GM18517 (cell line): ENCODE results near the gene UNC80.
"Not testable (repeated sequence)": the region's sequence is repeated elsewhere in the genome, so short reads cannot be mapped to it uniquely, and the experiment has no call there.

Source experiments
- ATAC-seq: cut with Tn5 transposase; IDR thresholded peaks from one replicate; pipeline ENCODE4 v1.9.1; 2021; ENCODE audit warnings: mild to moderate bottlenecking, moderate library complexity; ENCODE audit not compliant: unreplicated experiment

UNC80 gene

GRCh38 chr2:209771474-209772289, at the start of gene UNC80:
Gene UNC80, plus strand, starts transcription at chr2:209771832. Its CDS starts 241 bp downstream, at chr2:209772073.
- no peak for ATAC-seq

GRCh38 chr2:209726311-209726710, 45.3 kb upstream of the UNC80 start:
- ATAC-seq = no peak

DNA sequence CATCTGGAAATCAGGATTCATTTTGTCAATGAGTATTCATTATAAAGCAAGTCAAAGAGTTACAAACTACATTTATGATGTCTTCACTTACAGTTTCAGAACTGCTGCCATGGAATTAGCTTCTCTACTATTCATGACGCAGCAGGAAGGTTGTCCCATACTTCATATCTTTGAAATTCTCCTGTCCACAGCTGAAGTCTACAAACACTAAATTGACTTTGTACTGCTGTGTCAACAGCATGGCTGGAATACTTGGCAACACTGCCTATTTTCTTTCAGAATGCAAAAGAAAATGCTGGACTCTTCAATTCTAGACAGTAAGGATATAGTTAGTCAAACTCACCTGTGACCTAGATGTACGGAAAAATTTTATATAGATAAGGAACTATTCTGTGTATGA, 44.6 kb upstream of the UNC80 start:
- ATAC-seq = no peak

DNA sequence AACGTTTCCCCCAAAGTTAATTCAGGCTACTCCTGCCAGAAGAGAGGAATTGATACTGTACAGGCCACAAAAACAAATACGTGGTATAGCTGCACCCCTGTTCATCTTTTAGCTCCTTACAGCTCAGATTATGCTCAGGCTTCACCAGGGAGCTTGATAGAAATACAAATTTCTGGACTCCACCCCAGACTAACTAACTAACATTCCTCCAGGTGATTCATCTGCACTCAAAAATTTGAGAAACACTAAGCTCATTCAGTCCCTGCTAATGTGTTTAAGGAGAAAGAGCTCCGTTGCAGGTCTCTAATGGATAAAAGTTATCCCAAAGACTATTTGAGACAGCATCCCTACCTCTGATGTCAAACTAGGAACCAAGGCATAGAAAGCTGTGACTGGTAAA, 36.8 kb upstream of the UNC80 start:
- no peak for ATAC-seq

GRCh38 chr2:209741953-209742352, 29.7 kb upstream of the UNC80 start:
- no peak for ATAC-seq

DNA sequence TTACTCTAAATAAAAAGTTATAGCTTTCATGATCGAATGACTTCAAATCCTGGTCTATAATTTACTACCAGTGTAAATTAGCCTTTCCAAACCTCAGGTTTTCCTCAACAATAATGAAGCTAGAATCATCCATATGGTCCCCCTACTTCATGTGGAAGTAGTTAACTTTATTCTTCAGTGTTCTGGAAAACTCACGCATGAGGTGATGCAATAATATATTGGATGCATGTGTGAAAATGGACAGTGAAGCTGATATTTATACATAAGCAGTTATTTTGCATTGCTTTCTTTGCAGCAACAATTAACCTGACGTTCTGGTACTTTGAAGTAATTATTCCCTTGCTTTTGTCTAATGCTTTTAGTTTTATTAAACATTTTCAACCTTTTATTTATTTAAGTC, 18.6 kb upstream of the UNC80 start:
- ATAC-seq = no peak

DNA sequence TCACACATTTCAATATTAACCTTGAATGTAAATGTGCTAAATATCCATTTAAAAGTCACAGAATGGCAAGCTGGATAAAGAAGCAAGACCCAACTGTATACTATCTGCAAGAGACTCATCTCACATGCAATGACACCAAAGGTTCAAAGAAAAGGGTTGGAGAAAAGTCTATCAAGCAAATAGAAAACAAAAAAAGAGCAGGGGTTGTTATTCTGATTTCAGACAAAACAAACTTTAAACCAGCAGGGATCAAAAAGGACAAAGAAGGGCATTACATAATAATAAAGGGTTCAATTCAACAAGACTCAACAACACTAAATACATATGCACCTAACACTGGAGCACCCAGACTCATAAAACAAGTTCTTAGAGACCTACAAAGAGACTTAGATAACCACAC, 14.5 kb upstream of the UNC80 start:
- no peak for ATAC-seq

DNA sequence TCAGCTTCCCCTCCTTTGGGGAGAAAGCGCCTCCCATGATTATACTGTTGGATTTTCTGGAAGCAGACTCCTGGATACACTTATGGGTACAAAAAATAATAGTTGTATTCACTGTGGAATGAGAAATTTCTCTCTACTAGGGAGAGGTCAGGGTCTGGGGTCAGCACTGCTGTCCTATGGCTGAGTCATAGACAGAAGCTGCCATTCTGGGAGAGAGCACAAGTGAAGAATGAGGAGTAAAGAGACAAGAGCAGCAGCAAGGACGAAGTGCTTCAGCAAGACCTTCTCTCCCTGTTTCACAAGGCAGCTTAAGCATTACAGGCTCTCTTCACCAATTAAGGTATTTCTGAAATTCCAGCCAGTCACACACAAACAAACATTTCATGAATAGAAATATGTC, 10.1 kb upstream of the UNC80 start:
- no peak for ATAC-seq

DNA sequence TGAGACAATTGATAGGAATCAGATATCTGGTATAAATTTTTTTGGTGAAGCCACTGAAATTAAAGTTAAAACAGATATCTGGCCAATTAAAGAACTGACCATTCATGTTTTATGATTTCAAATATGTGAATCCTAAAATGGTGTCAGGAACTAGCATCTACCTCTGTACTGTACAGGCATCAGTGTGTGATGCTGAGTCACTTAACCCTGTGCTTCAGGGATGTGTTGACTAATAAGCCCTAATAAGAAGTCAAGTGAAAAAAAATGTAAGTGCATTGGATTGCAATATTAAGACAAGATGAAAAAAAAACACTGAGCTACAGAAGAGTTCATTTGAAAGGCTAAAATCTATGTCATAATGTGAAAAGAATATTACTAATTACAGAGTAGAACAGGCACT, 9.1 kb upstream of the UNC80 start:
- no peak for ATAC-seq

- no peak for ATAC-seq
Measured at GRCh38 chr2:209763106-209763505, 8.5 kb upstream of the UNC80 start.

- ATAC-seq = no peak
Measured at GRCh38 chr2:209766613-209767012, 5.0 kb upstream of the UNC80 start.

GRCh38 chr2:209767316-209767715, 4.3 kb upstream of the UNC80 start:
- ATAC-seq = no peak

- no peak for ATAC-seq
Measured at GRCh38 chr2:209768557-209768956, 3.1 kb upstream of the UNC80 start.

DNA sequence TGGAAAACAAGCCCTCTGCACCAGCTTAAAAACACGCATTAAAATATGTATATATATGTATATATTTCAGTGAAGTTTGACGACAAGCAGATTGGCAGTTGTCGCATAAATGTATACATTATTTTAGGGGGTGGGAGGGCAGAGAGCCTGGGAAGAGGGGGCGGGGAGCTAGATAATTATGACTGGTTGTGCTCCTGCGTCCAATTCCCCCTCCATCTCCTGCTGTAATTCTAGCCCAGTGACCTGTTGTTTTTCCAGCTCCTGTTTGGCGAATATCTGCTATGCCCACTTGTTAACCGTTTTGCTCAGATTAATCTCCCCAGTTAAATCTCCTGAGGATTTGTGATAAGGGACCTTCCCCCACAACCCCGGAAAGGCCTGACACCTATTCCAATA, 656 bp downstream of the UNC80 start:
- no peak for ATAC-seq

DNA sequence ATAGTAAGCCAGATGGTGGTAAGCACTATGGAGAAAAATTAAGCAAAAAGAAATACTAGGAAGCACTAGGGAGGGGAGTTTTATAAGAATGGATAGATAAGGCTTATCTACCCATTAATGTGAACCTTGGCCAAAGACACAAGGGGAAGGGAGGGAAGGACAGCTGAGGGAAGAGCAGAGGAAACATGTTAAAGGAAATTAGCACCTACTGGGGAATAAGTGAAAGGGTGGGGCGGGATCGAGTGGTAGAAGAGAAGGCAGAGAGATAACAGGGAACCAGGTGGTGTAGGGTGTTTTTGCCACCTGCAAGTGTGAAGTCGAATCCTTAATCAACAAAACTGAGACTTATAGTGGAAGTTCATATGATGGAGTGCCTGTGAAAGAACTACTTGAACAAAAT, 1.7 kb downstream of the UNC80 start:
- no peak for ATAC-seq

DNA sequence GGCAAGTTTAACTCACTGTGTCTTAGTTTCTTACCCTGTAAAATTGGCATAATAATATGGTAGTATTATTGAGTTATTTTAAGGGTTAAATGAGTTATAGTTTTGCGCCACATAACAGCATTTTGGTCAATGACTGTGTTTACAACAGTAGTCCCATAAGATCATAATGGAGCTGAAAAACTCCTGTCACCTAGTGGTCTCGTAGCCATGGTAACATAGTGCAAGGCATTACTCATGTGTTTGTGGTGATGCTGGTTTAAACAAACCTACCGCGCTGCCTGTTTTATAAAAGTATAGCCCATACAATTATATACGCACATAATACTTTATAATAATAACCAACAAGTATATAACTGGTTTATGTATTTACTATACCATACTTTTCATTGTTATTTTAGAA, 15.8 kb downstream of the UNC80 start:
- no peak for ATAC-seq

DNA sequence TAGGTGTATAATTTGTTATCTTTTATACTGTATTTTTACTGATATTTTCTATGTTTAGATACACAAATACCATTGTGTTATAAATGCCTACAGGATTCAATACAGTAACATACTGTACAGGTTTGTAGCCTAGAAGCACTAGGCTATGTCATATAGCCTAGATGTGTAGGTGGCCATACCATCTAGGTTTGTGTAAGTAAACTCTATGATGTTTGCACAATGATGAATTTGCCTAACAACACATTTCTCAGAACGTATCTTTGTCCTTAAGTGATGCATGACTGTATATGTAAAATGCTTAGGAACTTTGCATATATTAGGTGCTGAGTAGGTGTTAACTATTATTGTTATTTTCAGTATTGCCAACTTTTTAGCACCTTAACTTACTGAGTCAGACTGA, 17.3 kb downstream of the UNC80 start:
- ATAC-seq = no peak

DNA sequence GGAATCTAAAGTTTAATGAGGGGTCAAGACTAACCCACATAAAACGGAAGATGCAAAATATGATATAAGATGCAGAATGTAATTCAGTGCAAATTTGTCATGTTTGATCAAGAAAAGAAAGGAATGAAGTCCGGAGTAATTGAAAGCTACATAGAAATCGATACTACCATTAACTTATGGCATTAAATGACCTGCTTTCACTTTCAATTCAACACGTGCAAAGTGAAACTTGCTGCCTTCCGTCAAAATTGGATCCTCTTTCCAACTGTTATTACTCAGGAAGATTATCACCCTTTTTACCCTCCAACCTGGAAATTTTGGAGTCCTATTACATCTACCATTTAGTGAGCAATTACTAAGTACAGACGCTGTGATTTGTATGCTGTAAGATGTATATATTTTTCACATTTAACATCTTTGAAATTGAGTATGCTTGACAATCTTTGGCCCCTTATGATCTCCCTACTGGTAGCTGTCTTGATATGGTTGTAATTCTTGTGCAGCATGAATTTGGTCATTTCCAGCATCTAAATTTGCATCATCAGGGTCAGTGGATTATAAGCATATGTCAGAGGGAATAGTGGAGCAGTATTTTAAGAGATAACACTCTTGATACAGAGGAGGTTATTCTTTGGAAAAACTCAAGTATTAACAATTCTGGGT, 18.6 kb downstream of the UNC80 start:
- peak; percentile 59 for ATAC-seq

DNA sequence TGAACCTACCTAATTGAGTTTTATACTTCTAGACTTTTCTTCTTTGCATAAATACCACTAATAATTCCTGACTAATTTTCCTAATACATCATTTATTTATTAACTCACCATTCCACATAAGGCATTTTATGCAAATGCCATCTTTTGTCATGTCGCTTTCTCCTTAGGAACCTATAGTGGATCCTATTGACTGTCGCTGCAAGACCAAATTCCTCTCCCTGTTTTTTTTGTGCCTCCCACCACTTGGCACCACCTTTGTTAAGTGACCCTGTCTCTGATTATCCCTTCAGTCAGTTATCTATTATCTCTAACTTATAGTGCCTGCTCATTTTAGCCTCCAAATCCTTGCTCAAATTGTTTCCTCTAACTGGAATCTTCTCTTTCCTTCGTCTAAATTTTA, 19.5 kb downstream of the UNC80 start:
- no peak for ATAC-seq

DNA sequence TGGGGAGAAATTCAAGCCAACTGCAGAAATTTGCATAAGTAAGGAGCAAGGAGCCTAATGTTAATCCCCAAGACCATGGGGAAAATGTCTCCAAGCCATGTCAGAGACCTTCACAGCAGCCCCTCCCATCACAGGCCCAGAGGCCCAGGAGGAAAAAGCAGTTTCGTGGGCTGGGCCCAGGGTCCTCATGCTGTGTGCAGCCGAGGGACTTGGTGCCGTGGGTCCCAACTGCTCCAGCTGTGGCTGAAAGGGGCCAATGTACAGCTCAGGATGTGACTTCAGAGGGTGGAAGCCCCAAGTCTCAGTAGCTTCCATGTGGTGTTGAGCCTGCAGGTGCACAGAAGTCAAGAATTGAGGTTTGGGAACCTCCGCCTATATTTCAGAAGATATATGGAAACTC, 23.8 kb downstream of the UNC80 start:
- not testable (repeated sequence) for ATAC-seq

- no peak for ATAC-seq
Measured at GRCh38 chr2:209805351-209805750, 33.7 kb downstream of the UNC80 start.

DNA sequence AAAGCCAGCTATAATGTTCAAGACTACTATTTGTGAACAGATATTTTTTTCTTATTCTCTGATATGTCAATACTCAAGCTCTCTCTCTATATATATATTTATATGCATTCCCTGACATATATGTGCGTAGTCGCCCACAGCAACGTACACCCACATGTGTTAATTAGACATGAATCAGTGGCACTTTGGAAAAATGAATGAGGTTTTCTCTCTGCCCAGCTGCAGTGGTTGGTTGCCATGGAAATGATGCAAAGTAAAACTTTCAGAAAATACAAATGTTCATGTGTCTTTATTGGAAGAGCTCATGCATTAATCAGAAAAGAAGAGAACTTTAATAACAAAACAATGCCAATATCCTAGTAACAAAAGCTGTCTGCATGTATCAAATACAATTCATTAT, 34.7 kb downstream of the UNC80 start:
- no peak for ATAC-seq

DNA sequence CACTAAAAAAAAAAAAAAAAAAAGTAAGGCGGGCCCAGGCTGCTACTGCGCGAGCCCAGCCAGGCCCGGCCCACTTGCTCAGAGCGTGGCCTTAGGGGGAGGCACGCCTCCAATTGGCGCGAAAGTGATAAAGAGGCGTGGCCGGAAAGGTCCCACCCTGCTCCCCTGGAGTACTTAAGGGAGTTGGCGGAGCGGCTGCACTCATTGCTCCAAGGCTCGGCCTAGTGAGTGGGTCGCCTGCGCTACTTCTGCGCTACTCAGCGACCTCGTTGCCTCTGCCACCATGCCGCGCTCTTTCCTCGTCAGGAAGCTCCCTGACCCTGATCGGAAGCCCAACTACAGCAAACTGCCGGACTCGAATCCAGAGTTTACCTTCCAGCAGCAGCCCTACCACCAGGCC, 36.9 kb downstream of the UNC80 start:
- ATAC-seq = no peak
